ENCODE data around the gene MUC6.

GRCh38 chr11:1083621-1084551 is 47.4 kb upstream of the MUC6 start:
- TF ChIP-seq SUZ12 (IDR thresholded peaks at IDR 0.05), result no peak
- no peak for TF ChIP-seq SP1 (IDR thresholded peaks at IDR 0.05)
- no peak for TF ChIP-seq TARDBP (IDR thresholded peaks at IDR 0.05)
- TF ChIP-seq L3MBTL2 (conservative IDR thresholded peaks at IDR 0.05), result no peak

Data from HEK293T (cell line).